HG02852 (cell line): ENCODE measurements around the gene OR12D2.
"Not testable (repeated sequence)": the region's sequence is repeated elsewhere in the genome, so short reads cannot be mapped to it uniquely, and the experiment has no call there.

Experiments used
- ATAC-seq: cut with Tn5 transposase; IDR thresholded peaks from one replicate; pipeline ENCODE4 v1.9.1; 2021; ENCODE audit warnings: mild to moderate bottlenecking, moderate library complexity; ENCODE audit not compliant: unreplicated experiment

The OR12D2 gene, protein sequence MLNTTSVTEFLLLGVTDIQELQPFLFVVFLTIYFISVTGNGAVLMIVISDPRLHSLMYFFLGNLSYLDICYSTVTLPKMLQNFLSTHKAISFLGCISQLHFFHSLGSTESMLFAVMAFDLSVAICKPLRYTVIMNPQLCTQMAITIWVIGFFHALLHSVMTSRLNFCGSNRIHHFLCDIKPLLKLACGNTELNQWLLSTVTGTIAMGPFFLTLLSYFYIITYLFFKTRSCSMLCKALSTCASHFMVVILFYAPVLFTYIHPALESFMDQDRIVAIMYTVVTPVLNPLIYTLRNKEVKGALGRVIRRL

DNA sequence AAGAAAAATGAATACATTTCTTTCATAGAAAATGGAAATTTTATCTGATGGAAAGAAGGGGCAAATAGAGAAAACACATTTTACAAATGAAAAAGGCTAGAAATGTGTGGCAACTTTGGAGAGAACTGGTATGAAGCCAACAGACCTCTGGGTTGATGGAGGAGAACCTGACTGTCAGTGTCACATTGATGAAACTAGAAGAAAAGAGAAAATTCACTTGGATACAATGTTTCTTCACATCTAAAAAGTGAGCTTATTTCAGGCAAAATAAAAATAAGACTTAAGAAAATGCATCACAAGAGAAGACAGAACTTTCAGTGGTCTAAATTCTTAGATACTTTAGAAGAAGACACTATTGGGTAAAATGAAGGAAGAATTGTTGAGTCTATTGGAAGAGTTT is at the start of gene OR12D2:
TSS of gene OR12D2 (plus strand) at position 301 of the 400 bp plus-strand sequence. CDS start 1,069 bp downstream, outside the sequence.
- no peak for ATAC-seq

DNA sequence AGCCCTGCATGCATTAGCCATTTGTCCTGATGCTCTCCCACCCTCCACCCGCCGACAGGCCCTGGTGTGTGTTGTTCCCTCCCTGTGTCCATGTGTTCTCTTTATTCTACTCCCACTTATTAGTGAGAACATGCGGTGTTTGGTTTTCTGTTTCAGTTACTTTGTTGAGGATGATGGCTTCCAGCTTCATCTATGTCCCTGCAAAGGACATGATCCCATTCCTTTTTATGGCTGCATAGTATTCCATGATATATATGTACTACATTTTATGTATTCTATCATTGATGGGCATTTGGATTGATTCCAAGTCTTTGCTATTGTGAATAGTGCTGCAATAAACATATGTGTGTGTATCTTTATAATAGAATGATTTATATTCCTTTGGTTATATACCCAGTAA is 46.1 kb upstream of the OR12D2 start:
- not testable (repeated sequence) for ATAC-seq

DNA sequence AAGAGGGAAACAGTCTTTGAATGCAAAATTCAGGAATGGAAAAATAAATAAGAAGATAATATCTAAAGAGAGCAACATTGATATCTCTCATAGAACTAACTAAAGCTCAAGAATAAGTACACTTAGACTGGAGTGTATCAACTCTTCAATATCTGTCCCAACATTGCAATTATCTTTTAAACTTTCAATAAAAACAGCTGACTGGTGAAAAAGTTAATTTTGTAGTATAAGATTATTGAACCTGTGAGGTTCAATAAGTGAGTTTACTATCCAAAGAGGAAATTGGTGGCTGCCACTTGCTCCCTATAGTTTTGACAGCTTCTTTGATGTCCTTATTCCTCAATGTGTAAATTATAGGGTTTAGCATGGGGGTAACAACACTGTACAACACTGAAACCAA is 40.5 kb upstream of the OR12D2 start:
- no peak for ATAC-seq

DNA sequence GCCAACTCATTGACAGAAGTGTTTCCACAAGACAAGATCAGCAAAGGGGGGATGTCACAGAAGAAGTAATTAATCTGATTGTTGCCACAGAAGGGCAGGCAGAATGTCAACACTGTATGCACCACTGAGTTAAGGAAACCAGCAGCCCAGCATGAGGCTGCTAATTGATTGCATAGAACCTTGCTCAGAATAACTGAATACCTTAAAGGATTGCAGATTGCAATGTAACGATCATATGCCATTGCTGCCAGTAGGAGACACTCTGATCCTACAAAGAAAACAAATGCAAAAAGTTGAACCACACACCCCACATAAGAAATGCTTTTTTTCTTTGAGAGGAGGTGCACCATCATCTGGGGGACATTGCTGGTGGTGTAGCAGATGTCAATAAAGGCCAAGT is 39.8 kb upstream of the OR12D2 start:
- no peak for ATAC-seq

DNA sequence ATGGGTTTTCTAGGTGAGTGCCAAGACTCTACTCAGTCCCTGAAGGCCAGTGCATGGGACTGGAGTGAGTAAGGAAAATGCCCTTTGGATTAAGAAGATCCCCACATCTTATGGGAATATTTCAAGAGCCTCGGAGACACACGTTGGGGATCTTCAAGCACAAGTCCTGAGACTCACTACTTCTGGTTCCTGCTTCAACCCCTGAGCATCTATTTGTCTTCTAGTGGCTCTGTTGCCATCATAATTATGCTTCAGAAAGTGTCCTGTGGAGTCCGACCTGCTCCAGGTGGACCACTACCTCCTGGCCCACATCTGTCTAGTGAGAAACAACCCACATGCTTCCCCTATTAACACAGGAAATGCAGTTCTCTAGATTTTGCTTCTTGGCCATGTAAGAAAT is 26.7 kb upstream of the OR12D2 start, which contains the start of gene OR5V1:
TSS of gene OR5V1 (minus strand) at position 101 of the 400 bp plus-strand sequence. CDS start 12,670 bp downstream, outside the sequence.
- ATAC-seq: no peak

DNA sequence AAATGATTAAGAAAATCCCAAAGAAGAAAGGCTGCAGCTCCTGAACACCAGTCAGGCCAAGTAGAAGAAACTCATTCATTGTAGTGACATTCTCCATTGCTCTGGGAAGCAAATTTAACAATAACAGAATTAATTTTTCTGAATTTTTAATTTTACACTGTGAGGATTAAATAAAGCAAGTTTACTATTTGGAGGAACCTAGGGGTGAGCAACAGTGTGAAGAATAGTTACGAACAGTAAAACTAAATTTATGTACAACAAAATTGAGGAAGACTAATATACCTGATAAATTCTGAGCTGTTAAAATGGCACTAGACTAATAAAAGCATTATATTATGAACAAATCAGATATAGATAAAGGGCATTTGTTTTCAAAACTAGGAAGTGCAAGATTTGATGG is 20.2 kb upstream of the OR12D2 start, which contains the start of gene OR12D3:
TSS of gene OR12D3 (minus strand) at position 101 of the 400 bp plus-strand sequence. CDS start at position 97, 4 bp downstream.
- ATAC-seq: no peak

DNA sequence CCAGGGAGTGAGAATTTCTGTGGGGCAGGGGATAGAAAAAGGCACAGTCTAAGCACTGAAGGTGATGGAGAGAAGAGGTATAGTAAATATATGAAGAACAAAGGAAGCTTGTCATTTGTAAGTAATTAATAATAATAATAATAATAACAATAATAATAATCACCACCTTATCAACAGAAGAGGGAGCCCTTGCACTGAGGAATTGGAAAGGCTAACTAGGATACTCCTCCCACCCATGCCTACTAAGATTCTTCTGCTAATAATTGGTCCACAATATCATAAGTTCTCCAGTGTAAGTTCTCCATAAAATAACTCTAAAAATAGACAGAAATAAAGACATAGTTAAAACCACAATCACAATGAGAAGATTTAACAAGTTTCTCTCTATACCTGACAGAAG is 19.4 kb upstream of the OR12D2 start:
- ATAC-seq: no peak

DNA sequence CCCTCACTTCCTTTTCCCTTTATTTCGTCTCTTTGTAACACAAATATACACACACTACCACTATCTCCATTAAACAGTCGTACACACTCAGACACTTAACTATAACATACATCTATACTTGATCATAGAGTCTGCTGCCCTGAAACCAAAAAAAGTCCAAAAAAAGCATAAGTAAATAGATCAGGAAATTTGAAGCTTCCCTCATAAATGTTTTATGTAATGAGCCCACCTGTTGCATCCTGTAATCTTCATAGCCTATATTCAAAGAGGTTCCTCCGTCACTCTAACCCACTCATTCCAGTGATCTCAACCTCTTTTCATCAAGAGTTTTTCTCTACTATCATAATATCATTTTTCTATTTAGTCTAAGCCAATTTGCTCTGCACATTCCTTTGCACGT is 6.9 kb upstream of the OR12D2 start:
- ATAC-seq: no peak

DNA sequence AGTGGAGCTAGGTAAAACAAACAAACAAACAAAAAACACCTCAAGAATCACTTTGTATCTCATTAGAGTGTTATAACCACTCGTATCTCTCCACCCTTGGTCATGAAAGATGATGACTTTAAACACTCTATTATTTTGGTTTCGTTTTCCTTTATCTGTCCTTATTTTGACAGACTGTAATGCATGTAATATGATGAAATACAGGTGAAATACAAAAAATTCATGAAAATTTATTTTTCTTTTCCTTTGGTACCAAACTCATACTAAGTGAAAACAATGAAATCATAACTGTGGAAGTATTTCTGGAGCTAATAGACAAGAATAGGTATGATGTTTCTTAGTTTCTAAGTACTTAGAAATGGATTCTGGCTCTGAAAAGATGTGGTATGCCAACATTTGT is 4.1 kb downstream of the OR12D2 start:
- ATAC-seq: no peak

DNA sequence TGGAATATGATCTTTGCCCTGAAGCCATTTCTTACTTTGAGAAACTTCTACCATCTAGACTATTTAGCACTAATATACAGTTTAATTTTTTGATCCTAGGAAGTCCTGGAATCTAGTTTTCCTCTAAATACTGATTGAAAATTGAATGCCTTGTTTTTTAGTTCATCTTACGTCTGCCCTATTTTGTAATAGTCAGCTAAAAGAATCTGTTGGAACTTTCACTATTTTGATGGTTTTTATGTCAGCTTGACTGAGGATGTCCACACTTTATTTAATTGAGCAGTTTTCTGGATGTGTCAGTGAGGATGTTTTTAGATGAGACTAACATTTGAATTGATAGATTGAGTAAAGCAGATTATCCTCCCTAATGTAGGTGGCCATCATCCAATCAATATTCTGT is 8.4 kb downstream of the OR12D2 start:
- no peak for ATAC-seq

DNA sequence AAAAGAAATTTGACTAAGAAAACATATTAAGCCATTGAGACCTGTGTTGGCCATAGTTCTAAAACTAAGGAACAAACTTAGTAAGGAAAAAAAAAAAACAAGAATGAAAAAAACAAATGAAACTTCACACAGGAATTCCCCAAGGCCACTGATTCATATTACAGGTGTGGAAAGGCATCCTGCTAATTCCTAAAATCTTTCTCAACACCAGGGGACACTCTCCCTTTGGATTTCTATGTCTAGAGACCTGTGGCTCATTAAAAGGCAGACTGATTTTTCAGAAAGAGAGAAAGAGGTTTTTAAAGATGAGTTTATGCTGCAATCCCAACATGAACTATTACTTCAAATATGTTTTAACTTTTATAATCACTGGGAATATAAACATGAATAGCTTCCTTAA is 19.2 kb downstream of the OR12D2 start, which contains the start of gene OR12D1:
TSS of gene OR12D1 (plus strand) at position 341 of the 400 bp plus-strand sequence.
- no peak for ATAC-seq

DNA sequence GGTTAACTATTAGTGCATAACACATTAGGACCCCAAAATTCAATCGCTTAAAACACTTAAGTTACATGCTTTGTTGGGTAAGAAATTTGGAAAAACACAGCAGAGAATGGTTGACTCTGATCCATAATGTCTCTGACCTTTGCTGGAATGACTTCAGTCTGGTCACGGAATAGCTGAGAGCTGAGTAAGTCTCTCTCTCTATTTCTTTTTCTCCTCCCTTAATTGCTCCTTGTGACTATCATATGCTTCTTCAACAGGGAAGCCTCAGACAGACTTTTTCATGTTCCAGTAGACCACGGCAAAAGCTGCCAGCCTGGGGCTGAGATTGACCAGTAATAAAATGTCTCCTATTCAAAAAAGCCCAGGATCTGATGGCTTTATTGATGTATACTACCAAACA is 24.1 kb downstream of the OR12D2 start:
- no peak for ATAC-seq

DNA sequence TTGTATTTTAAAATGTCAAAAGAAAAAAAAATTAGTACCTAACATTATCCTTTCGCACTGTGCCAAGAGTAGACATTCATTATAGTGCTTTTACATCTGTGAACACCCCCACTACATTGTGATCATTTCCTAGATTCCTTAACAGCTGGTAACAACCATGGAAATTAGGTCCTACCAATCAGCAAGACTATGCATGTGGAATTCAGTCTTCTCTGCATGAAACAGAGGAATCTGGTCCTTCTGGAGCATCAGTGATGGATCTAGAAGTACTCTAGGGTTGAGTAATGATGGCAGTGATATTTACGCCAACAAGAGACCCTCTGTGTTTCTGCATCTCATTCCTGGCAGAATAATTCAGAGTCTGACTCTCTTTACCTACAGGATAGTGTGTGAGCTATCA is 28.7 kb downstream of the OR12D2 start:
- ATAC-seq: no peak

DNA sequence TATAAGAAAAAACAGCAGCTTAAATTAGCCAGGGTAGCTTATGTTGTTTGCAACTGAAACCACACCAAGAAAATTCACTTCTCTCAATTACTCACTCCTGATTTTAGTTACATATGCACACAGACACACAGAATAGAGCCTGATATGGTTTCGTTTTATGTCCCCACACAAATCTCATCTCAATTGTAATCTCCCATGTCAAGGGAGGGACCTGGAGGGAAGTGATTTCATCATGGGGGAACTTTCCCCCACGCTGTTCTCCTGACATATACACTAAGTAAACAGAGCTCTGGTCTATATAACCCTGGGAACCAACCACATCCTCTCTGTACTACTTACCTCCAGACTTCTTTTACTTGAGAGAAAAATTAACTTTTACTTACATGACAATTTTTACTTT is 29.1 kb downstream of the OR12D2 start:
- ATAC-seq: no peak

DNA sequence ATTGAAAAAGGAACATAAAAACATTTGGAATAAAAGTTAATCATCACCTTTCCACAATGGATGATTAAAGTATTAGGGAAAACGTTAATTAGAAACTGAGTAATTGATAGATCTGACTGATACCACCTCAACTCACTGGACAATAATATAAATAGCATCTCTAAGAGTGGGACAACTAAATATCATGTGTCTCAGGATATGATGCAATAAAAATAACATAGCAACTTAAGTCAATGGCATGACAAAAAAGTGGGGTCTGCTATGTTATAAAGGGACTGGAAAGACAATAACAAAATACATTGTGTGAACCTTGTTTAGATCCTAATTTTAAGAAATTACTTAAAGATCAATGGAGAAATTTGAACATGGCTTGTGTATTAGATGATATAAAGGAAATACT is 29.6 kb downstream of the OR12D2 start:
- no peak for ATAC-seq

DNA sequence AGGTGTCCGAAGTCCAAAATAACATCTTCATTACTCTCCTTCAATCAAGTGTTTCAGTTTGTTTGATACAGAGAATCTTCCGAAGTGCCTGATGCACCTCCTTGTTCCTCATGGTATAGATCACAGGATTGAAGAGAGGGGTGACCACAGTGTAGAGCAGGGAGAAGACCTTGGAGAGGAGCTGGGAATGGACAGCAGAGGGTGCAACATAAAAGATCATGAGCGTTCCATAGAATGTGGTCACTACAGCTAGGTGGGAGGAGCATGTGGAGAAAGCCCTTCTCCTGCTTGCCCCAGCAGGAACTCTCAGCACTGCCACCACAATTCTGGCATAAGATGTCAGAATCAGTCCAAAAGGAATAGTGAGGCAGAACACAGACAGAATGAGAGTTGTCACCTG is 31.2 kb downstream of the OR12D2 start:
- no peak for ATAC-seq

DNA sequence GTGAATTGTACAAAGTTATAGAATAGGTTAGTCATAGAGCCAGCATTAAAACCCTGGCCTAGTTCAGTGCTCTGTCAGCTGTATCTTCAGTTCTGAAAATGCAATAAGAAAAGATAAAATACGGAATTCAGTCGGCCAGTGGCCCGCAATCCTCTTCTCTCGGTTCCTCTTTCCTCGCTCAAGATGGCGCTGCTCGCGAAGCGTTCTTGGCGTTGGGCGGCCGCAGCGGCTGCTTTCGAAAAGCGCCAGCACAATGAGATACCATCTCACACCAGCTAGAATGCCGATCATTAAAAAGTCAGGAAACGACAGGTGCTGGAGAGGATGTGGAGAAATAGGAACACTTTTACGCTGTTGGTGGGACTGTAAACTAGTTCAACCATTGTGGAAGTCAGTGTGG is 41.3 kb downstream of the OR12D2 start:
- not testable (repeated sequence) for ATAC-seq

DNA sequence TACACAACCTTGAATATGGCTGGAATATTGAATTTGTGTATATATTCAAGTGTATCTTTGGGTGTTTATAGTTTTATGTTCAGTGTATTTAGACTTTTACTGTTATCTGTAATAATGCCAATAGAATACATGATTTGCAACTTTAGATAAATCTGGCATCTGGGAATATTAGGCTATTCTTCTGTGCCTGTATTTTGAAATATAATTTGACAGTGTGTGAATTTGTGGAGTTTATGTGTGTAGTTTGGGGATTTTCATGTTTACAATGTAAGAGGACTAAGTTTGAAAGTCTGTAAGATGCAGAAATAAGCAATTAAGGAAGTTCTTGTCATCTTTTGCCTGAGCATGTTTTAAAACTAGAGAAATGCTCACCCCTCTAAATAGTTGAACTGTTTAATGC is 43.6 kb downstream of the OR12D2 start, which contains the start of gene OR10C1:
TSS of gene OR10C1 (plus strand) at position 301 of the 400 bp plus-strand sequence. CDS start 710 bp downstream, outside the sequence.
- no peak for ATAC-seq

DNA sequence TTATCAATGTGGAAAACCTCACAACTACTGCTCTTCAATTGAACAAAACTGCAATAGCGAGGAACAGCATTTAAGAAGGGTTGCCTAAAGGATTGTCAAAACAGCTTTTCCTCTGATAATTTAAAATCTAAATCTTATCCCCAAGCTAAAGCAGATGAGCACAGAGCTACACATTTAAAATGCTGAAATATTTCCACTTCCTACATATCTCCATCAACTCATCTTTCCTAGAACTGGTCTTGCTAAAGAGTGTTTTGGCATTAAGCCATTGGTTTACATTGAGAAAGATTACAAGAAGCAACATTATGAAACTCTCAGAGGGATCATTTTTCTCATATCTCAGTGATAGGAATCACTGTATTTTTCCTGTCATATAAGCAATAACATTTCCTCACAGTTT is 47.3 kb downstream of the OR12D2 start:
- no peak for ATAC-seq

DNA sequence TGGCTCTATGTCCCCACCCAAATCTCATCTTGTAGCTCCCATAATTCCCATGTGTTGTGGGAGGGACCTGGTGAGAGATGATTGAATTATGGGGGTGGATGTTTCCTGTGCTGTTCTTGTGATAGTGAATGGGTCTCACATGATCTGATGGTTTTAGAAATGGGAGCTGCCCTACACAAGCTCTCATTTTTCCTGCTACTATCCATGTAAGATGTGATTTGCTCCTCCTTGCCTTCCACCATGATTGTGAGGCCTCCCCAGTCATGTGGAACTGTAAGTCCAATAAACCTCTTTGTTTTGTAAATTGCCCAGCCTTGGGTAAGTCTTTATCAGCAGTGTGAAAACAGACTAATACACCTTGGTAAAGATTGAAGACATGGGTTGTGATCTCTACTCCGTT is 48.6 kb downstream of the OR12D2 start:
- not testable (repeated sequence) for ATAC-seq
